NCI-H1436 (cell line): ENCODE results near the gene PRDM16.
A peak's percentile ranks its signal among the peaks of the same experiment; 100 is the strongest.

Source experiments
- DNase-seq: peaks from one replicate; lab custom pipeline; 2025; lab: John Stamatoyannopoulos, UW

Gene PRDM16

GRCh38 chr1:3306583-3307291, 237.7 kb downstream of the PRDM16 start:
- no peak for DNase-seq

DNA sequence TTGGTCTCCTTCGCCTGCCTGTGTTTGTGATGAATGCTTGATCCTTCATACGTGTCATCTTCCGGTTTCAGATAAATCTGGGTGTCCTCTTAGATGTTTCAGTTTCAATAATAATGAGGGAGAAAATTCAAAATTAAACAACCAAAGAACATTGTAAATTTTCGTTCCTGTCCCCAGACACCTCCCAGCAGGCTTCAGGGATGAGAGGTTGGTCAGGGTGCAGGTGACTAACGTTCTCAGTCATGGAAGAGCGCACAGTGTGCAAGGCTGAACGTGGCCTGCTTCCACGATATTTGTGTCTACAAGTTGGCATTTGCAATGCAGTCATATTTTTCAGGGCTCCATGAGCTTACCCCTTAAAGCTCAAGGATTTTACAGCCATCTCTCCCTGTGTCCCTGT, 238.4 kb downstream of the PRDM16 start:
- no peak for DNase-seq

GRCh38 chr1:3308053-3308452, 239.1 kb downstream of the PRDM16 start:
- no peak for DNase-seq

GRCh38 chr1:3310718-3311400, 241.9 kb downstream of the PRDM16 start:
- no peak for DNase-seq

DNA sequence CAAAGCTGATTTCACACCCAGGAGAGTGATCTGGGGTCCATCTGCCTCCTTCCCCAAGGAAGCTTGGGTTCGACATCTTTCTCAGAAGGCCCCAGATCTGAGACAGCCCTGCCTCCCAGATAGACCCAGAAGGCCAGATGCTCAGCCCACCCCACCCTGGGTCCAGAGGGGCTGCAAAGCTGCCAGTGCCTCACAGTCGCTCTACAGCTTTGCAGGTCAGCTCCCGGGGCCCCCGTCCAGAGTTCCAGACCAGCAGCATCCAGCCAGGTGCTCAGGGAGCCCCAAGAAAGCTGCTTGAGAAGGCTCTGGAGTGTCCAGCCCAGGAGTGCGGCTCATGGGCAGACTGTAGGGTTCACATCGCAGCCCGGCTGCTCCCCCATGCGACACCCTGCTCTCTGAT, 242.7 kb downstream of the PRDM16 start:
- no peak for DNase-seq

- no peak for DNase-seq
These were observed 243.4 kb downstream of the PRDM16 start for GRCh38 chr1:3312310-3312897.

DNA sequence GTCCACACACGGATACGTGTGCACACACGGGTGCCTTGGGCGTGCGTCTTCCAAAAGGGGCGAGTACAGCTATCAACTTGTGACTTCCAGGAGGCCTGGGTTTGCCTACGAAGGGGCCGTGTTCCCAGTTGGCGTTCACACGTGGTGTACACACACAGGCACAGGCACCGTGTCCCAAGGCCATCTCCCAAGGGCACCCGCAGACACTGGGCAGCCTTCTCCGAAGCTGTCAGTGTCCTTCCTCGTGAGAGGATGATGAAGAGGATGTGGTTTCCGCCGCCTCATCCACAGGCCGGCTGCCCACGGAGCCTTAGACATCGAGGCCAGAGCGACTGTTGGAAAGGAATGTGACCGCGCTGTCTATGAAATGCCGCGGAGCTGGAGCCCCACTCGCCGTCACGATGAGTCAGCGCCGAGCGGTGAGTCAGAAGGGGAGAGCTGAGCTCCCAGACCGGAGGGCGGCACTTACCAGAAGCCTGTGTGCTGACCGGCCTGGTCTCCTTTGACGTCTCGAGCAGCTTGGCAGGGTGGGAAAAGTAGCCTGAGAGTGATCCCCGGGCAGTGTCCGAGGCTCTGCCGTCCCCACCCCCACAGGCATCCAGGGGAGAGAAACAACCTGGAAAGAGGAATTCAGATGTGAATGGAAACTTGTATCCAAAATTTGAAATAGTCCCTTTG, 244.0 kb downstream of the PRDM16 start:
- no peak for DNase-seq

DNA sequence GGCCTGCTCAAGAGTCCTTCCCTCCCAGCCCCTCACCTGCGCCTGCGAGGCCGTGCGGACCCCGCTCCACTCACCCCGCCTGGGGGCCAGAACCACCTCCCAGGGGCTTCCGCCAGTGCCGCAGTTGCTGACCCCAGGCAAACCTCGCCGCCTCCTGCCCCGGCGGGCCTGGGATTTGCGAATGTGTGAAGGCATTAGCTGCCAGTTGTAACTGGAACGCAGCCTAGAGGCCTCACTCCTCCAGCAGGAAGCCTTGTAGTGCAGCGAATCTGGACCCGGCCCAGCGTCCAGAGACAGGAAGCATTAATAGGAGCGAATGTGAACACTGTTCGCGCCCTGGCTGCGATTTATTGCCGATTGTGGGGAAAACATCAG, 244.6 kb downstream of the PRDM16 start:
- DNase-seq = no peak

GRCh38 chr1:3314491-3315381, 245.7 kb downstream of the PRDM16 start:
- DNase-seq = no peak

- no peak for DNase-seq
These were observed 246.7 kb downstream of the PRDM16 start for GRCh38 chr1:3315399-3316339.

GRCh38 chr1:3316340-3316943, 247.4 kb downstream of the PRDM16 start:
- no peak for DNase-seq

DNA sequence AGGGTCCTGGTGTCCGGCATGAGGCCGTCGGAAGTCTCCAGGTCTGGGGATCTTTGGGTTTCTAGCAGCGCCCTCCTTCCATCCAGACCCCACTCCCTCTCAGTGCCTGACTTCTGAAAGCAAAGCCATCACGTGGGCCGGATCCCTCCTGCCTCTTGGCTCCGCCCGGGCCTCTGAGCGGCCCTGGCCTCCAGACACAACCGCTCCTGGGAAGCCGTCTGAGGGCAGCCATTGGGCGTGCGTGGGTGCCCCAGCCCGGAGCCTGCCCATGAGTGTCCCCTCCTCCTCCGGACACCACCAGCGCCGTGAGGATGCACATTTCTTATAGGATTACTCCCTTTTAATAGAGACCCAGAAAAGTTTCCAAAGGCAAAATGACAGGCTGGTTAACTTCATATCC, 248.5 kb downstream of the PRDM16 start:
- DNase-seq = no peak

GRCh38 chr1:3318329-3318728, 249.3 kb downstream of the PRDM16 start:
- DNase-seq = no peak

GRCh38 chr1:3319874-3320245, 250.9 kb downstream of the PRDM16 start:
- peak; percentile 71 for DNase-seq

GRCh38 chr1:3320246-3321152, 251.5 kb downstream of the PRDM16 start:
- DNase-seq = no peak

GRCh38 chr1:3321559-3322449, 252.8 kb downstream of the PRDM16 start:
- DNase-seq = no peak

GRCh38 chr1:3322450-3323020, 253.5 kb downstream of the PRDM16 start:
- no peak for DNase-seq
